ENCODE results near the gene TGFBR1.

The TGFBR1 gene

DNA sequence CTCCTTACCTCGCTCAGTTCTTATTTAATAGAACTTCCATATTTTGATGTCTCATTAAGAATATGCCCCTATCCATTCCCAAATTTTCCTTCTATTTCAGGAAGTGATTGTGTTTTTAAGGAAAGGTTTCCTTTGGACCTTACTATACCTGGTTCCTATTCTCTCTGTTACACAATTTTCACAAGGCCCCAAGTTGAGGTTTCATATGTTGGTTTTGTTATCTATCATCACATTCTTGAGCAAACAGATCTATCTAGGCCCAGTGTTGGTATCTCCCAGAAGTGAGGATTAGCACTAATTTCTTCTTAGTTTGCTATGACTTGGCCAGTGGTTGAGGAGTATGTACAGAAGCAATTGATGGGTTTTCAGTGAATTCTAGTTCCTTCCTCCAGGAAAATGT is 75.3 kb downstream of the TGFBR1 start:
- ATAC-seq (ENCODE audit: insufficient read depth, low read depth) (no peak), DNase-seq (no peak)
- no peak for TF ChIP-seq EZH2 (IDR thresholded peaks at IDR 0.05; ENCODE audit: borderline replicate concordance, low read depth, low read length, severe bottlenecking)
- TF ChIP-seq, protein P1, sequence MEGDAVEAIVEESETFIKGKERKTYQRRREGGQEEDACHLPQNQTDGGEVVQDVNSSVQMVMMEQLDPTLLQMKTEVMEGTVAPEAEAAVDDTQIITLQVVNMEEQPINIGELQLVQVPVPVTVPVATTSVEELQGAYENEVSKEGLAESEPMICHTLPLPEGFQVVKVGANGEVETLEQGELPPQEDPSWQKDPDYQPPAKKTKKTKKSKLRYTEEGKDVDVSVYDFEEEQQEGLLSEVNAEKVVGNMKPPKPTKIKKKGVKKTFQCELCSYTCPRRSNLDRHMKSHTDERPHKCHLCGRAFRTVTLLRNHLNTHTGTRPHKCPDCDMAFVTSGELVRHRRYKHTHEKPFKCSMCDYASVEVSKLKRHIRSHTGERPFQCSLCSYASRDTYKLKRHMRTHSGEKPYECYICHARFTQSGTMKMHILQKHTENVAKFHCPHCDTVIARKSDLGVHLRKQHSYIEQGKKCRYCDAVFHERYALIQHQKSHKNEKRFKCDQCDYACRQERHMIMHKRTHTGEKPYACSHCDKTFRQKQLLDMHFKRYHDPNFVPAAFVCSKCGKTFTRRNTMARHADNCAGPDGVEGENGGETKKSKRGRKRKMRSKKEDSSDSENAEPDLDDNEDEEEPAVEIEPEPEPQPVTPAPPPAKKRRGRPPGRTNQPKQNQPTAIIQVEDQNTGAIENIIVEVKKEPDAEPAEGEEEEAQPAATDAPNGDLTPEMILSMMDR (IDR thresholded peaks at IDR 0.05; ENCODE audit: borderline replicate concordance, extremely low read depth, low read length, poor library complexity, severe bottlenecking): no peak
- Histone ChIP-seq H3K9ac (ENCODE audit: low read depth, low read length) (no peak overlapping the region), H3K36me3 (ENCODE audit: insufficient read depth, low read length) (no peaks in the 10 kb centered on the region), H3K4me2 (ENCODE audit: insufficient read depth, low read length) (no peak overlapping the region), H3K27me3 (ENCODE audit: insufficient read depth, low read length, poor library complexity) (peaks cover 6% of the 10 kb centered on the region), H3K9me3 (ENCODE audit: insufficient read depth, low read length, severe bottlenecking) (no peaks in the 10 kb centered on the region), H3K27ac (ENCODE audit: low read length) (no peak overlapping the region), H4K20me1 (ENCODE audit: insufficient read depth, low read length) (no peaks in the 10 kb centered on the region), H3K4me3 (ENCODE audit: low read depth in 1 of 2, low read length in 2 of 2) (no peak overlapping the region), H3K4me1 (ENCODE audit: insufficient read depth, low read length) (peaks cover 6% of the 10 kb centered on the region; the same call in 1 of the 2 replicates), H3K79me2 (ENCODE audit: insufficient read depth, low read length) (no peaks in the 10 kb centered on the region), H2AFZ (ENCODE audit: low read depth, low read length) (no peak overlapping the region)

DNA sequence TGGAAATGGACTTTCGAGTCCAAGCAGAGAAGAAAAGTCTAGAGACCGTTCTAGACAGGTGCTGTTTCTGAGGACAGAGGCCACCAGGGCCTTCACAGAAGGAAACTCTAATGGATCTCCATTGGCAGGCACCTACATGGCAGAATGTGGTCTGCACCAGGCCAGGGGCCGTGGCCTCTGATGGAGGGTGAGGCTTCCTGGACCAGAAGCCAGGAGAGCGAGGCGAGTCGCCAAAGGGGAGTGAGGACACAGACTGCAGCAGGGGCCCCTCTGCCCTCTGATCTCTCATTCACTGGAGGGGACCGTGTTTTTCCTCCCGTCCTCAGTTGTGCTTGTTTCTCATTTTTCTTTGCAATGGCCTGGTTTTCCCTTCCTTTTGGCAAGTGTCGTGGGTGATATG is 75.7 kb downstream of the TGFBR1 start:
- Histone ChIP-seq H3K4me1 (ENCODE audit: insufficient read depth, low read length) (peaks cover 6% of the 10 kb centered on the region; the same call in 1 of the 2 replicates), H2AFZ (ENCODE audit: low read depth, low read length) (no peak overlapping the region), H3K79me2 (ENCODE audit: insufficient read depth, low read length) (no peaks in the 10 kb centered on the region), H3K9me3 (ENCODE audit: insufficient read depth, low read length, severe bottlenecking) (no peaks in the 10 kb centered on the region), H3K4me3 (ENCODE audit: low read depth in 1 of 2, low read length in 2 of 2) (no peak overlapping the region), H3K27me3 (ENCODE audit: insufficient read depth, low read length, poor library complexity) (peaks cover 6% of the 10 kb centered on the region), H3K4me2 (ENCODE audit: insufficient read depth, low read length) (no peak overlapping the region), H3K9ac (ENCODE audit: low read depth, low read length) (no peak overlapping the region), H4K20me1 (ENCODE audit: insufficient read depth, low read length) (no peaks in the 10 kb centered on the region), H3K36me3 (ENCODE audit: insufficient read depth, low read length) (no peaks in the 10 kb centered on the region), H3K27ac (ENCODE audit: low read length) (no peak overlapping the region)
- ATAC-seq (ENCODE audit: insufficient read depth, low read depth) (no peak), DNase-seq (no peak)
- TF ChIP-seq, protein P1 (IDR thresholded peaks at IDR 0.05; ENCODE audit: borderline replicate concordance, extremely low read depth, low read length, poor library complexity, severe bottlenecking): no peak
- no peak for TF ChIP-seq EZH2 (IDR thresholded peaks at IDR 0.05; ENCODE audit: borderline replicate concordance, low read depth, low read length, severe bottlenecking)

- H3K27ac ChIP-seq (ENCODE audit: low read length): no peak overlapping the region
- DNase-seq (no peak), ATAC-seq (ENCODE audit: insufficient read depth, low read depth) (no peak)
- no peak for TF ChIP-seq EZH2 (IDR thresholded peaks at IDR 0.05; ENCODE audit: borderline replicate concordance, low read depth, low read length, severe bottlenecking)
- TF ChIP-seq, protein P1 (IDR thresholded peaks at IDR 0.05; ENCODE audit: borderline replicate concordance, extremely low read depth, low read length, poor library complexity, severe bottlenecking): no peak
- H2AFZ ChIP-seq (ENCODE audit: low read depth, low read length): no peak overlapping the region
- peaks cover 6% of the 10 kb centered on the region for H3K27me3 ChIP-seq (ENCODE audit: insufficient read depth, low read length, poor library complexity)
- no peak overlapping the region for H3K4me2 ChIP-seq (ENCODE audit: insufficient read depth, low read length)
- no peak overlapping the region for H3K4me3 ChIP-seq (ENCODE audit: low read depth in 1 of 2, low read length in 2 of 2)
- H3K36me3 ChIP-seq (ENCODE audit: insufficient read depth, low read length): no peaks in the 10 kb centered on the region
- H3K79me2 ChIP-seq (ENCODE audit: insufficient read depth, low read length): no peaks in the 10 kb centered on the region
- H4K20me1 ChIP-seq (ENCODE audit: insufficient read depth, low read length): no peaks in the 10 kb centered on the region
- no peak overlapping the region for H3K9ac ChIP-seq (ENCODE audit: low read depth, low read length)
- peaks cover 6% of the 10 kb centered on the region; the same call in 1 of the 2 replicates for H3K4me1 ChIP-seq (ENCODE audit: insufficient read depth, low read length)
- H3K9me3 ChIP-seq (ENCODE audit: insufficient read depth, low read length, severe bottlenecking): no peaks in the 10 kb centered on the region
These were observed 76.3 kb downstream of the TGFBR1 start for GRCh38 chr9:99181206-99181605.

DNA sequence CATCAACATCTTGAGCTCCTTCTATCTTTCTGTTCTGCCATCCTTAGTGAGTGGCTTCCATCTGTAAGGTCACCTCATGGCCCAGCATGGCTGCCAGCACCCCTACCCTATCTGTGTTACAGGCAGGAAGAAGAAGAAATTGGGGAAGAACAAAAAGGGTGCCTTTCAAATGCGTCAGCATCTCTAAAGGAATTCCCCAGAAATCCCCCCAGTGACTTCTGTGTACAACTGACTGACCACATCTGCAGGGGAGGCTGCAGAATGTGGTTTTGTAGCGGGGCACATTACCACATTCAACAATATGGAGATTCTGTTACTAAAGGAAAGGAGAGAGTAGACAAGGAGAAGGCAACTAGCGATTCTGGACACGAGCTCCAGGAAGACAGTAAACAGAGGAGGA is 76.7 kb downstream of the TGFBR1 start:
- Histone ChIP-seq H3K4me3 (ENCODE audit: low read depth in 1 of 2, low read length in 2 of 2) (no peak overlapping the region), H4K20me1 (ENCODE audit: insufficient read depth, low read length) (no peaks in the 10 kb centered on the region), H3K27me3 (ENCODE audit: insufficient read depth, low read length, poor library complexity) (peaks cover 6% of the 10 kb centered on the region), H3K27ac (ENCODE audit: low read length) (no peak overlapping the region), H3K9ac (ENCODE audit: low read depth, low read length) (no peak overlapping the region), H2AFZ (ENCODE audit: low read depth, low read length) (no peak overlapping the region), H3K36me3 (ENCODE audit: insufficient read depth, low read length) (no peaks in the 10 kb centered on the region), H3K4me2 (ENCODE audit: insufficient read depth, low read length) (no peak overlapping the region), H3K79me2 (ENCODE audit: insufficient read depth, low read length) (no peaks in the 10 kb centered on the region), H3K9me3 (ENCODE audit: insufficient read depth, low read length, severe bottlenecking) (no peaks in the 10 kb centered on the region), H3K4me1 (ENCODE audit: insufficient read depth, low read length) (peaks cover 6% of the 10 kb centered on the region; the same call in 1 of the 2 replicates)
- ATAC-seq (ENCODE audit: insufficient read depth, low read depth): no peak
- no peak for DNase-seq
- TF ChIP-seq, protein P1 (IDR thresholded peaks at IDR 0.05; ENCODE audit: borderline replicate concordance, extremely low read depth, low read length, poor library complexity, severe bottlenecking): no peak
- no peak for TF ChIP-seq EZH2 (IDR thresholded peaks at IDR 0.05; ENCODE audit: borderline replicate concordance, low read depth, low read length, severe bottlenecking)
